HCT116 (cell line): Measurements from ENCODE around the gene TMEM135. TPM values are rescaled to one million over a fixed set of nuclear protein-coding genes. Genes with fewer than 3 reads are reported as not detected.

Experiments
- ATAC-seq: fragments of 200-7000 bp; cut with Tn5 transposase; 2 replicates; pipeline ENCODE4 v1.9.1; 2020; ENCODE audit warnings: mild to moderate bottlenecking, moderate library complexity
- BruUV-seq: library from RNA; stranded (reverse); fragments of 400-500 nt; replicated peaks from 2 replicates; lab custom pipeline; 2021; lab: Mats Ljungman, UMichigan
- CTCF ChIA-PET: fragments of 300-600 bp; sonication (Branson Sonifier 250); formaldehyde crosslinking; loops from one replicate; lab custom pipeline; 2021; ENCODE audit warnings: antibody characterized with exemption; lab: Charles Lee
- POLR2A ChIA-PET: fragments of 300-600, 350-600 bp; sonication (Branson Sonifier 250); formaldehyde crosslinking; loops from one replicate; lab custom pipeline; 2021; ENCODE audit warnings: antibody characterized with exemption; lab: Charles Lee
- RAD21 ChIA-PET, 2 experiments: fragments of 300-600 bp; sonication (Branson Sonifier 250); formaldehyde crosslinking; loops; one replicate each; lab custom pipeline; 2023; ENCODE audit warnings: low total read pairs in 2 of 2; ENCODE audit not compliant: uncharacterized antibody in 2 of 2, unreplicated experiment in 2 of 2, low non-redundant PET in 1 of 2; lab: Charles Lee
- DNase-seq: peaks from one replicate; pipeline ENCODE4 v3.0.0-alpha.2; 2010; ENCODE audit warnings: low read depth, low spot score
- H2AFZ ChIP-seq: fragments of 200-600 bp; shearing (Covaris generic), sonication (generic); 2 replicates; pipeline ENCODE4 v1.6.1; 2017; ENCODE audit warnings: low read depth, mixed run types, mixed read lengths, antibody characterized with exemption, low read length; ENCODE audit not compliant: poor library complexity, severe bottlenecking
- H3K27ac ChIP-seq: 2 replicates; pipeline ENCODE4 v1.5.1; 2012; ENCODE audit warnings: low read depth, low read length
- H3K27me3 ChIP-seq: fragments of 200-600 bp; sonication (generic); 2 replicates; pipeline ENCODE4 v1.6.1; 2016; ENCODE audit warnings: mixed run types, low read length, mixed read lengths; ENCODE audit not compliant: insufficient read depth
- H3K36me3 ChIP-seq, 2 experiments: fragments of 200-500 bp in 1 of 2; fragments of 200-600 bp in 1 of 2; sonication (Bioruptor generic) in 1 of 2; sonication (generic) in 1 of 2; 2 replicates each; pipeline versions ENCODE4 v1.5.1 to v1.6.1; 2014 to 2016; ENCODE audit warnings: low read length in 2 of 2, inconsistent platforms in 1 of 2, mixed read lengths in 1 of 2, mixed run types in 1 of 2; ENCODE audit not compliant: insufficient read depth in 2 of 2, control insufficient read depth in 1 of 2
- H3K4me1 ChIP-seq, 2 experiments: fragments of 200-600 bp in 1 of 2; sonication (generic) in 1 of 2; 2 replicates each; pipeline versions ENCODE4 v1.5.1 to v1.6.1; 2012 to 2017; ENCODE audit warnings: low read length in 2 of 2, inconsistent platforms in 1 of 2, mild to moderate bottlenecking in 1 of 2, mixed read lengths in 1 of 2, mixed run types in 1 of 2, moderate library complexity in 1 of 2; ENCODE audit not compliant: insufficient read depth in 2 of 2, control insufficient read depth in 1 of 2
- H3K4me2 ChIP-seq: fragments of 200-600 bp; sonication (generic); 2 replicates; pipeline ENCODE4 v1.6.1; 2017; ENCODE audit warnings: mixed run types, low read length, mixed read lengths
- H3K4me3 ChIP-seq, 2 experiments: fragments of 200-600 bp in 1 of 2; sonication (generic) in 1 of 2; replicated peaks in 1 of 2; 2 replicates each; pipeline ENCODE4 v1.5.1; 2011 to 2016; ENCODE audit warnings: low read length in 2 of 2, control low read depth in 1 of 2, low read depth in 1 of 2, mild to moderate bottlenecking in 1 of 2, mixed read lengths in 1 of 2, mixed run types in 1 of 2
- H3K79me2 ChIP-seq: fragments of 200-600 bp; sonication (generic); 2 replicates; pipeline ENCODE4 v1.6.1; 2017; ENCODE audit warnings: mild to moderate bottlenecking, mixed run types, low read length, moderate library complexity, mixed read lengths; ENCODE audit not compliant: insufficient read depth
- H3K9ac ChIP-seq: fragments of 200-600 bp; sonication (generic); 2 replicates; pipeline ENCODE4 v1.6.1; 2016; ENCODE audit warnings: low read length, mixed read lengths
- H3K9me2 ChIP-seq: fragments of 200-600 bp; sonication (generic), shearing (Covaris generic); 2 replicates; pipeline ENCODE4 v1.6.1; 2017; ENCODE audit warnings: mixed run types, mild to moderate bottlenecking, moderate library complexity; ENCODE audit not compliant: insufficient read depth
- H3K9me3 ChIP-seq, 2 experiments: fragments of 200-500 bp in 1 of 2; fragments of 200-600 bp in 1 of 2; sonication (Bioruptor generic) in 1 of 2; sonication (generic) in 1 of 2; 2 replicates each; pipeline ENCODE4 v1.6.1; 2014 to 2017; ENCODE audit warnings: low read length in 2 of 2, mixed read lengths in 2 of 2, inconsistent platforms in 1 of 2, low read depth in 1 of 2, mild to moderate bottlenecking in 1 of 2, mixed run types in 1 of 2, moderate library complexity in 1 of 2; ENCODE audit not compliant: control insufficient read depth in 1 of 2, insufficient read depth in 1 of 2
- H4K20me1 ChIP-seq: fragments of 200-600 bp; sonication (generic), shearing (Covaris generic); 2 replicates; pipeline ENCODE4 v1.6.1; 2017; ENCODE audit warnings: mixed run types, mild to moderate bottlenecking, moderate library complexity; ENCODE audit not compliant: insufficient read depth
- ELF1 ChIP-seq: IDR thresholded peaks from 2 replicates; pipeline ENCODE4 v1.6.1; 2012; ENCODE audit warnings: low read depth, borderline replicate concordance
- FOSL1 ChIP-seq: IDR thresholded peaks from 2 replicates; pipeline ENCODE4 v1.6.1; 2012; ENCODE audit warnings: low read depth
- POLR2AphosphoS5 ChIP-seq: IDR thresholded peaks from 2 replicates; pipeline ENCODE4 v1.6.1; 2011; ENCODE audit warnings: mild to moderate bottlenecking, low read depth, low read length, moderate library complexity
- RAD21 ChIP-seq: IDR thresholded peaks from 2 replicates; pipeline ENCODE4 v1.6.1; 2012; ENCODE audit warnings: low read depth, mild to moderate bottlenecking
- SRF ChIP-seq: IDR thresholded peaks from 2 replicates; pipeline ENCODE4 v1.6.1; 2012; ENCODE audit warnings: low read depth
- ZBTB33 ChIP-seq: IDR thresholded peaks from 2 replicates; pipeline ENCODE4 v1.6.1; 2011; ENCODE audit warnings: mild to moderate bottlenecking, low read length, moderate library complexity; ENCODE audit not compliant: insufficient replicate concordance; ENCODE audit errors: extremely low read depth
- intact Hi-C: fragments of 100-400 bp; cut with micrococcal nuclease; formaldehyde crosslinking; loops from 2 replicates; pipeline ENCODE4 v1.10.0; 2022
- total RNA-seq: library from RNA; stranded (reverse); gene quantifications from one replicate; pipeline ENCODE4 v1.2.1, GENCODE V29; 2021; ENCODE audit not compliant: unreplicated experiment
- TF ChIP-seq, protein P1 (sequence below), 3 experiments: fragments of 200-600 bp in 1 of 3; sonication (generic) in 1 of 3; IDR thresholded peaks in 2 of 3; conservative IDR thresholded peaks in 1 of 3; 2 replicates each; pipeline ENCODE4 v1.5.1; 2012 to 2017; ENCODE audit warnings: low read depth in 2 of 3, low read length in 2 of 3, antibody characterized with exemption in 1 of 3, borderline replicate concordance in 1 of 3, control low read depth in 1 of 3, mild to moderate bottlenecking in 1 of 3, mixed read lengths in 1 of 3, mixed run types in 1 of 3, moderate library complexity in 1 of 3; ENCODE audit not compliant: insufficient read depth in 1 of 3

The TMEM135 gene
- total RNA-seq, 1 experiment from 2014 or later, result 50.6 TPM

- no peak for TF ChIP-seq SRF
- TF ChIP-seq POLR2AphosphoS5, result no peak
- no peak for TF ChIP-seq FOSL1
- no peak for TF ChIP-seq RAD21
- no peak for TF ChIP-seq ZBTB33
- TF ChIP-seq ELF1, result no peak
- TF ChIP-seq, protein P1, sequence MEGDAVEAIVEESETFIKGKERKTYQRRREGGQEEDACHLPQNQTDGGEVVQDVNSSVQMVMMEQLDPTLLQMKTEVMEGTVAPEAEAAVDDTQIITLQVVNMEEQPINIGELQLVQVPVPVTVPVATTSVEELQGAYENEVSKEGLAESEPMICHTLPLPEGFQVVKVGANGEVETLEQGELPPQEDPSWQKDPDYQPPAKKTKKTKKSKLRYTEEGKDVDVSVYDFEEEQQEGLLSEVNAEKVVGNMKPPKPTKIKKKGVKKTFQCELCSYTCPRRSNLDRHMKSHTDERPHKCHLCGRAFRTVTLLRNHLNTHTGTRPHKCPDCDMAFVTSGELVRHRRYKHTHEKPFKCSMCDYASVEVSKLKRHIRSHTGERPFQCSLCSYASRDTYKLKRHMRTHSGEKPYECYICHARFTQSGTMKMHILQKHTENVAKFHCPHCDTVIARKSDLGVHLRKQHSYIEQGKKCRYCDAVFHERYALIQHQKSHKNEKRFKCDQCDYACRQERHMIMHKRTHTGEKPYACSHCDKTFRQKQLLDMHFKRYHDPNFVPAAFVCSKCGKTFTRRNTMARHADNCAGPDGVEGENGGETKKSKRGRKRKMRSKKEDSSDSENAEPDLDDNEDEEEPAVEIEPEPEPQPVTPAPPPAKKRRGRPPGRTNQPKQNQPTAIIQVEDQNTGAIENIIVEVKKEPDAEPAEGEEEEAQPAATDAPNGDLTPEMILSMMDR (IDR thresholded peaks at IDR 0.05 in 2 of 3, conservative IDR thresholded peaks at IDR 0.05 in 1 of 3; ENCODE audit: borderline replicate concordance in 1 of 3, insufficient read depth in 1 of 3, low read depth in 2 of 3, low read length in 2 of 3), result no peak
- no peaks in the 10 kb centered on the region for H3K36me3 ChIP-seq
- ATAC-seq (no peak), DNase-seq (no peak)
- H3K9me3 ChIP-seq, result no peaks in the 10 kb centered on the region
- H3K4me2 ChIP-seq, result peak overlapping the region; percentile 93
- 0 out of 2 replicates have a peak overlapping the region, but pooled peaks have one; percentile 90 for H3K9ac ChIP-seq
- POLR2A ChIA-PET, result interaction anchor here (0.7 kb wide), 1 partner anchor 237 kb away, joined by 4 read pairs; no protein-coding TSS in a partner anchor
- peaks cover 33% of the 10 kb centered on the region for H3K79me2 ChIP-seq
- no TSS peak for BruUV-seq
- RAD21 ChIA-PET, result interaction anchor here in 1 of 2 experiments (0.7 kb wide), 1 partner anchor 296 kb away, joined by 3 read pairs; no protein-coding TSS in a partner anchor
- no peaks in the 10 kb centered on the region for H3K9me2 ChIP-seq
- CTCF ChIA-PET, result no interaction called here
- H2AFZ ChIP-seq, result peak overlapping the region; percentile 60
- peaks cover 21 to 30% of the 10 kb centered on the region in 2 experiments for H3K4me1 ChIP-seq
- no peaks in the 10 kb centered on the region for H3K27me3 ChIP-seq
- H4K20me1 ChIP-seq, result no peaks in the 10 kb centered on the region
- intact Hi-C loops, result loop anchor here (2.0 to 5.0 kb wide), 2 partner anchors 79 to 137 kb away; partner anchors contain the start of gene FZD4
- peak overlapping the region; percentile 87; the same call in 1 of the 2 replicates for H3K27ac ChIP-seq
- no peak overlapping the region for H3K4me3 ChIP-seq
Measured at GRCh38 chr11:87035976-87036583, 1.7 kb upstream of the TMEM135 start.
